ENCODE results near the gene PHF23. TPM values are rescaled to one million over a fixed set of nuclear protein-coding genes. Genes with fewer than 3 reads are reported as not detected.

The PHF23 gene
- total RNA-seq, 1 experiment from 2014 or later, result 69.0 TPM

GRCh38 chr17:7226721-7227710, 12.2 kb downstream of the PHF23 start:
- in situ Hi-C loops (cut with HindIII; ENCODE audit: low pct_unique_long_range_greater_than_20kb, low sequenced_read_pairs), result no loop called here
- DNase-seq (ENCODE audit: low read depth, low spot score), result no peak

- DNase-seq (ENCODE audit: low read depth, low spot score), result no peak
- in situ Hi-C loops (cut with HindIII; ENCODE audit: low pct_unique_long_range_greater_than_20kb, low sequenced_read_pairs), result no loop called here
Measured at GRCh38 chr17:7225711-7226331, 13.4 kb downstream of the PHF23 start.

- no peak for DNase-seq (ENCODE audit: low read depth, low spot score)
- in situ Hi-C loops (cut with HindIII; ENCODE audit: low pct_unique_long_range_greater_than_20kb, low sequenced_read_pairs), result no loop called here
Measured at GRCh38 chr17:7224661-7225111, 14.6 kb downstream of the PHF23 start.

- in situ Hi-C loops (cut with HindIII; ENCODE audit: low pct_unique_long_range_greater_than_20kb, low sequenced_read_pairs), result no loop called here
- no peak for DNase-seq (ENCODE audit: low read depth, low spot score)
Measured at GRCh38 chr17:7224110-7224509, 15.1 kb downstream of the PHF23 start.

GRCh38 chr17:7223375-7223774, 15.9 kb downstream of the PHF23 start:
- in situ Hi-C loops (cut with HindIII; ENCODE audit: low pct_unique_long_range_greater_than_20kb, low sequenced_read_pairs), result no loop called here
- DNase-seq (ENCODE audit: low read depth, low spot score), result no peak

- in situ Hi-C loops (cut with HindIII; ENCODE audit: low pct_unique_long_range_greater_than_20kb, low sequenced_read_pairs), result no loop called here
- no peak for DNase-seq (ENCODE audit: low read depth, low spot score)
Measured at GRCh38 chr17:7222972-7223292, 16.3 kb downstream of the PHF23 start.

- in situ Hi-C loops (cut with HindIII; ENCODE audit: low pct_unique_long_range_greater_than_20kb, low sequenced_read_pairs), result no loop called here
Measured at GRCh38 chr17:7222093-7222971, 16.9 kb downstream of the PHF23 start.

GRCh38 chr17:7221278-7222092, 17.8 kb downstream of the PHF23 start:
- in situ Hi-C loops (cut with HindIII; ENCODE audit: low pct_unique_long_range_greater_than_20kb, low sequenced_read_pairs), result no loop called here
- no peak for DNase-seq (ENCODE audit: low read depth, low spot score)

More at GRCh38 chr17:7222093-7222971, 16.9 kb downstream of the PHF23 start:
- no peak for DNase-seq (ENCODE audit: low read depth, low spot score)

- in situ Hi-C loops (cut with HindIII; ENCODE audit: low pct_unique_long_range_greater_than_20kb, low sequenced_read_pairs), result no loop called here
- peak; percentile 87 for DNase-seq (ENCODE audit: low read depth, low spot score)
Measured at GRCh38 chr17:7220593-7221277, 18.5 kb downstream of the PHF23 start.

GRCh38 chr17:7219812-7220592, 19.3 kb downstream of the PHF23 start, which contains the start of the genes ACADVL and DLG4:
Gene ACADVL (plus strand): TSS chr17:7219938. CDS start chr17:7219985, 47 bp downstream.
Gene DLG4 (minus strand): TSS chr17:7219836.
- in situ Hi-C loops (cut with HindIII; ENCODE audit: low pct_unique_long_range_greater_than_20kb, low sequenced_read_pairs), result no loop called here

GRCh38 chr17:7219229-7219811, 19.9 kb downstream of the PHF23 start:
- in situ Hi-C loops (cut with HindIII; ENCODE audit: low pct_unique_long_range_greater_than_20kb, low sequenced_read_pairs), result no loop called here

More at GRCh38 chr17:7219812-7220592, 19.3 kb downstream of the PHF23 start, which contains the start of the genes ACADVL and DLG4:
- peak; percentile 79 for DNase-seq (ENCODE audit: low read depth, low spot score)

GRCh38 chr17:7218758-7219157, 20.5 kb downstream of the PHF23 start:
- DNase-seq (ENCODE audit: low read depth, low spot score), result no peak
- in situ Hi-C loops (cut with HindIII; ENCODE audit: low pct_unique_long_range_greater_than_20kb, low sequenced_read_pairs), result no loop called here

More at GRCh38 chr17:7219229-7219811, 19.9 kb downstream of the PHF23 start:
- DNase-seq (ENCODE audit: low read depth, low spot score), result no peak

- DNase-seq (ENCODE audit: low read depth, low spot score), result no peak
- in situ Hi-C loops (cut with HindIII; ENCODE audit: low pct_unique_long_range_greater_than_20kb, low sequenced_read_pairs), result no loop called here
Measured at GRCh38 chr17:7218166-7218565, 21.1 kb downstream of the PHF23 start.

- in situ Hi-C loops (cut with HindIII; ENCODE audit: low pct_unique_long_range_greater_than_20kb, low sequenced_read_pairs), result no loop called here
Measured at GRCh38 chr17:7217113-7217987, 21.9 kb downstream of the PHF23 start.

More at GRCh38 chr17:7217113-7217987, 21.9 kb downstream of the PHF23 start:
- peak; percentile 53 for DNase-seq (ENCODE audit: low read depth, low spot score)

Measured in SK-MEL-5 (cell line).